Psoas muscle (tissue), 8 donors: ENCODE measurements around the gene NAA50. TPM values are rescaled to one million over a fixed set of nuclear protein-coding genes. Genes with fewer than 3 reads are reported as not detected.

Experiments
- ATAC-seq, 4 donors: fragments of 200-7000 bp; cut with Tn5 transposase; one replicate each; pipeline ENCODE4 v1.9.1; 2020; ENCODE audit warnings: moderate library complexity in 3 of 4, mild to moderate bottlenecking in 2 of 4
- DNase-seq, 2 donors: peaks; one replicate each; pipeline ENCODE4 v3.0.0-alpha.2; 2020
- H3K27ac ChIP-seq: fragments of 200-600 bp; one replicate; pipeline ENCODE4 v1.8.0; 2022
- H3K27me3 ChIP-seq, 3 donors: fragments of 200-600 bp in 1 of 3; one replicate each; pipeline versions ENCODE4 v1.6.1 to v1.8.0; 2013 to 2022; ENCODE audit warnings: low read length in 2 of 3, mild to moderate bottlenecking in 2 of 3, moderate library complexity in 1 of 3; ENCODE audit not compliant: insufficient read depth in 3 of 3
- H3K36me3 ChIP-seq, 2 donors: fragments of 200-600 bp in 1 of 2; one replicate each; pipeline versions ENCODE4 v1.6.1 to v1.8.0; 2013 to 2022; ENCODE audit warnings: low read depth in 1 of 2, mild to moderate bottlenecking in 1 of 2, moderate library complexity in 1 of 2; ENCODE audit not compliant: insufficient read depth in 1 of 2
- H3K4me1 ChIP-seq: fragments of 200-600 bp; one replicate; pipeline ENCODE4 v1.8.0; 2022
- H3K4me3 ChIP-seq: fragments of 200-600 bp; one replicate; pipeline ENCODE4 v1.8.0; 2022; ENCODE audit warnings: mild to moderate bottlenecking
- H3K9me3 ChIP-seq: fragments of 200-600 bp; one replicate; pipeline ENCODE4 v1.8.0; 2022
- CTCF ChIP-seq: fragments of 200-600 bp; IDR thresholded peaks from one replicate; pipeline ENCODE4 v1.8.0; 2022; ENCODE audit warnings: antibody characterized with exemption
- WGBS, 3 donors: extraction: QIAGEN DNeasy Blood & Tissue Kit; methylation state at CpG; one replicate each; pipeline versions ENCODE4 v1.1.6 to v1.1.7; 2013; 5-methylcytosine and 5-hydroxymethylcytosine counted together
- intact Hi-C, 2 donors: fragments of 100-400 bp; cut with DNase I; formaldehyde crosslinking; loops; one replicate each; pipeline versions ENCODE4 v1.11.0 to v1.14.2; 2022
- polyA plus RNA-seq, 3 donors: library from polyadenylated mRNA; stranded (reverse); fragments of 200-250 nt; gene quantifications; one replicate each; pipeline ENCODE4 v1.2.3, GENCODE V29; 2013
- total RNA-seq, 4 donors: library from RNA; stranded (reverse); fragmentation: NEBNext Ultra II Directional in 2 of 4; extraction: Animal tissue kit (Norgen Biotek cat#: 25700) in 2 of 4; gene quantifications; one replicate each; pipeline versions ENCODE4 v1.2.1 to v1.2.4, GENCODE V29; 2021 to 2023
- donor health status: healthy with polysubstance abuse.
- donor health status: DM: no; HTN: no; CAD: no; lungs with moderate emphysema.
- donor health status: Bipolar disorder and iron deficiency.
- donor health status: healthy.
- donor health status: DM: yes; HTN: yes; CAD: no.
- donor health status: DM: no; HTN: no; CAD: no.
- donor health status: DM: no; HTN: no; CAD: no.
- donor health status: DM: yes; HTN: yes; CAD: no.

The NAA50 gene
- total and polyA plus RNA-seq, 7 donors, result 144 to 495 (median 265) TPM

GRCh38 chr3:113684271-113684819 is 61.7 kb downstream of the NAA50 start:
- 94 to 95% (median 95%) methylated on average over 3 of the region's 3 CpGs for WGBS, 3 donors
- Histone ChIP-seq H3K27me3 (no peaks in the 10 kb centered on the region), H3K9me3 (peaks cover 9% of the 10 kb centered on the region), H3K27ac (no peak overlapping the region), H3K4me1 (peaks cover 28% of the 10 kb centered on the region), H3K4me3 (no peak overlapping the region), H3K36me3 (peaks cover 0 to 7% of the 10 kb centered on the region in 2 donors)
- DNase-seq, result no peak
- TF ChIP-seq CTCF, result no peak
- ATAC-seq, result no peak
- intact Hi-C loops, result no loop called here

- no peak for TF ChIP-seq CTCF
- no peak overlapping the region for H3K27ac ChIP-seq
- peaks cover 8% of the 10 kb centered on the region for H3K4me1 ChIP-seq
- H3K9me3 ChIP-seq, result no peaks in the 10 kb centered on the region
- no peaks in the 10 kb centered on the region for H3K27me3 ChIP-seq
- no peak for DNase-seq
- intact Hi-C loops, result no loop called here
- H3K36me3 ChIP-seq, result peaks cover 10 to 34% of the 10 kb centered on the region in 2 donors
- peak in 2 of 4 donors; percentile 22 to 28 for ATAC-seq
- 49 to 88% (median 62%) methylated on average over 4 of the region's 4 CpGs for WGBS, 3 donors
- no peak overlapping the region for H3K4me3 ChIP-seq
Measured at GRCh38 chr3:113678773-113679172, 67.3 kb downstream of the NAA50 start.

GRCh38 chr3:113677737-113678136 is 68.3 kb downstream of the NAA50 start:
- intact Hi-C loops, result no loop called here
- no peaks in the 10 kb centered on the region for H3K27me3 ChIP-seq
- ATAC-seq (no peak), DNase-seq (no peak)
- H3K4me1 ChIP-seq, result peaks cover 12% of the 10 kb centered on the region
- H3K36me3 ChIP-seq, result peaks cover 10 to 42% of the 10 kb centered on the region in 2 donors
- 71 to 100% (median 100%) methylated on average over 1 of the region's 1 CpG for WGBS, 3 donors
- no peaks in the 10 kb centered on the region for H3K9me3 ChIP-seq
- no peak overlapping the region for H3K27ac ChIP-seq
- no peak for TF ChIP-seq CTCF
- no peak overlapping the region for H3K4me3 ChIP-seq

GRCh38 chr3:113676261-113676660 is 69.8 kb downstream of the NAA50 start:
- Histone ChIP-seq H3K27me3 (no peaks in the 10 kb centered on the region), H3K4me1 (peaks cover 12% of the 10 kb centered on the region), H3K27ac (no peak overlapping the region), H3K4me3 (no peak overlapping the region), H3K9me3 (no peaks in the 10 kb centered on the region), H3K36me3 (peaks cover 10 to 57% of the 10 kb centered on the region in 2 donors)
- ATAC-seq, result no peak
- WGBS, 3 donors, result 91 to 95% (median 92%) methylated on average over 3 of the region's 3 CpGs
- TF ChIP-seq CTCF, result no peak
- intact Hi-C loops, result no loop called here
- DNase-seq, result no peak

GRCh38 chr3:113673593-113673992 is 72.5 kb downstream of the NAA50 start:
- Histone ChIP-seq H3K9me3 (no peaks in the 10 kb centered on the region), H3K36me3 (peaks cover 10 to 64% of the 10 kb centered on the region in 2 donors), H3K27me3 (no peaks in the 10 kb centered on the region), H3K27ac (peak overlapping the region; percentile 5), H3K4me1 (peaks cover 19% of the 10 kb centered on the region), H3K4me3 (no peak overlapping the region)
- WGBS, 3 donors, result 28 to 39% (median 36%) methylated on average over 4 of the region's 4 CpGs
- ATAC-seq (peak in 2 of 4 donors; percentile 66 to 67), DNase-seq (no peak)
- no peak for TF ChIP-seq CTCF
- intact Hi-C loops, result no loop called here
